ENCODE measurements around the gene DELE1.

DNA sequence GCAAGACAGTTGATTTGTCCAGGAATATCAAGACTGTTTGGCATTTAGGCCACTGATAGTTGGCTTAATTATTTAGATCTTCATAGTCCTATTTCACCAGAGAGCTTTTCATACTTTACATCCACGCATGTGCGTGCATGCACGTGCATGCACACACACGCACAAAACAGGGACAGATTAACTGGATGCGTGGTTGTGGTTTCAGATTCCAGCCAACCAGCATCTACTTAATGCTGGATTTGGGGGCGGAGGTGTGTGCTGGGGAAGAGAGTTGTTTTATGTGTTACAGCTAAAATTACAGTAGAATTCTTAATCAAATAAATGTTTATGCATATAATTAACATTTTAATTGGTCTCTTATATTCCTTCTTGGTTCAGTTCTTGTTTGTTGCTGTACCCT lies 52.5 kb downstream of the DELE1 start:
- TF ChIP-seq POLR2A (IDR thresholded peaks at IDR 0.05), result no peak
- no peak for TF ChIP-seq CTCF (IDR thresholded peaks at IDR 0.05)

Data from stomach (tissue), 4 donors.